ENCODE results near the gene PLPPR5.
"Not testable (repeated sequence)": the region's sequence is repeated elsewhere in the genome, so short reads cannot be mapped to it uniquely, and the experiment has no call there.

PLPPR5 gene

DNA sequence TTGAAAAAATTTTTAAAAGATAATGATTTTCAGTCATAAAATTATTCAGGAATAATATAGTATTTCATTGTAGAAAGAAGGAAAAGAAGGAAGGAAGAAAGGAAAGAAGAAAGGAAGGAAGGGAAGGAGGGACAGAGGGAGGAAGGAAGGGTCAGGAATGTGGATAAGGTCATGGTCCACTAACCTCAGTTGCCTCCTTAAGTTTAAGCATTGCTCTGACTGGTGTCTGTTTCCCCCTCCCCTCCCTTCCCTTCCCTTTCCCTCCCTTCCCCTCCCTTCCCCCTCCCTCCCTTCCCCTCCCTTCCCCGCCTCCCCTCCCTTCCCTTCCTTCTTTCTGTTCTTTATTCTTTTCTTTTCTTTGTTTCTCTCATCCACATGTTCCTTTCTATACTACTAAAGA, 95.7 kb downstream of the PLPPR5 start:
- no peak for DNase-seq

DNA sequence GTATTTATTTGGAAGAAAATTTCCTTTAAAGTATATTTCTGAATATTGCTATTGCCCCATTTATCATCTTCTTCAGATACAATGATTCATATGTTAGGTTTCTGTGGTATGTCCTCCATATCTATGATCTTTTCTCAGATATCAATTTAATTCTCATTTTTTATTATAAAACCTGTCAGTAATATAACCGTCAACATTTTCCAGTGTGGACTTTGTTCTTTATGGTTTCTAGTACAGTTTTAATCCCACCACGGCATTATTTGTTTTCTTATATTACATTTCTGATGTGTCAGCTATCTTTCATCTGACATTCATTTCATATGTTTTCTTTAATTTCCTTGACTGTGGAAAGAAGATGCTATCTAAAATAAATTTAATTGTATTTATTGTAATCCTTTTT, 97.9 kb downstream of the PLPPR5 start:
- DNase-seq = no peak

- DNase-seq = no peak
These were observed 98.3 kb downstream of the PLPPR5 start for GRCh38 chr1:98906361-98906760.

DNA sequence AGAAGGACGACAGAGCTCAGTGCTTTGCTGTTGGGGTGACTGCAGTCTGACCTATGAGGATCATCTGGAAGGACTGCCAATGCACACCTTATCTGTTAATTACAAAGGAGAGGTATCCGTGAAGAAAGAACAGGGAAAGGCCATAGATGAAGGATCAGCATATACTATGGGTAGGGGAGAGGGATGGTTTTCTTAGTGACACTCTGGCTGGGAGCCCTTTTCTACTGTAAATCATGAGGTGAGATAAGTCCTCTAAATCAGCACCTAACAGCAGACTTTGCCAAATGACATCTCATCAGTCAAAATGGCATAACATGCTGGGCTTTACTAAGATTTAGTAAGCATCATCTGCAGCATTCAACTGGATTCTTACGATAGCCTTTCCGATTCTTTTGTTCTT, 100.0 kb downstream of the PLPPR5 start:
- no peak for DNase-seq

DNA sequence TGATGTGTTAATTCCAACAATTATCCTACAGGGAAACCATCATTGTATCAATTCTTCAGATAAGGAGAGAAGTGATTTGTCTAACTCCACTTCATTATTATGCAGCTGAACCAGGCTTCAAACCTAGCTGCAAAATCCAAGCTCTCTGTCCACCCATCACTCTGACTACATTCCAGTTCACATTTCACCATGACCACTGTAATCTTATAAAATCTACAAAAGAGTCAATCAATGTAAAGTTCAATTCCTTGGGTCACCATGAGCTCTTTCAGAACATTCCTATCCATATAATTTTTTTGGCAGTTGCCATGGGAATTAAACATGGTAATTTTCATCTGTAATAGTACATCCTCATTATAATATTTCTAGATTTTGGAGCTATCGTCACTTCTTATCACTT, 100.9 kb downstream of the PLPPR5 start:
- DNase-seq = no peak

DNA sequence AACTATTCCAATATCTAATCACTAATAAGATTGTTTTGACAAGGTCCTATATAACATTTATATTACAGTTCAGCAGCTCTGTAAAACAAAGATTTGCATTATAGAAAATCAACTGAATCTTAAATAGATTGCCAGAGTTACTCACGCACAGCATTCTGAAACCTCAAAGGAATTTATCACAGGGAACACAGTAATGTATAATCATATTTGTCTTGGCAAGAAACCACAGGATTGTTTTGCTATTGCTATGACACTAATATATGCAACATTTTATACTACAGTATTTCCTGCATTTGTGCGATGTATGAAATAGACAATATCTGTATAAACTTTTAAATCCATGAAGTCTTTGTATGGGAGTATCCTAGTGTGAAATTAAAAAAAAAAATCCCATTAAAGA, 101.4 kb downstream of the PLPPR5 start:
- DNase-seq = no peak

DNA sequence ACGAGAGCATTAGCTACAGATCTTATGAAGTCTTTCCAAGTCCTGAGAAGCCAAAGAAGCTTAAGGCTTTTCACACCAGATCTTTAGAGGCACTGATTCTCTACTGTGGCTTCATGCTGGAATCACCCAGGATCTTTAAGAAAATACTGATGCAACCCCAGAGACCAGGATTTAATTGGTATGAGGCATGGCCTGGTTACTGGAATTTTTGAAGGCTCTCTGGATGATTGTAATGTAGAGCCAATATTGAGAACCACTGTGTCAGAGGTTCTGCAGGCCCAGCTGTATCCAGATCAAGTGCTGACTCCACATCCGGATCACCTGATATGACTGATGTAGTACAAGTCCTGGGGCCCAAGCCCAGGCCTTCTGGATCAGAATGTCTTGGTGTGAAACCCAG, 105.7 kb downstream of the PLPPR5 start:
- DNase-seq = no peak

DNA sequence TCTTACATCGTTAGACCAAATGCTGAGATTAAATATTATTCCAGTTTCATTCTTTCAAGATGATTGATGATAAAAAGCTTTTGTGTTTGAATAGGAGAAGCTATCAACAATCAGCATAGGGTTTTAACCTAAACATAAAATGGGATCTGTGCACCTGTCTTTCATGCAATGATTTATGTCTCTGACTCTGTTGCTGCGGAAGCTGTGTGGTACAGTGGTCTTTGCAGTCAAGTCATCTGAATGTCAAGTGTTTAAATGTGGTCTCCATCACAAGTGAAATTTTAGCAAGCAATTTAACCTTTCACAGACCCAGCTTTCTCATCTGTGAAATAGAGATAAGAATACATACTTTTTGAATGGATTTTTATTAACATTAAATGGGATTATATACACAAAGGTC, 107.2 kb downstream of the PLPPR5 start:
- DNase-seq = no peak

DNA sequence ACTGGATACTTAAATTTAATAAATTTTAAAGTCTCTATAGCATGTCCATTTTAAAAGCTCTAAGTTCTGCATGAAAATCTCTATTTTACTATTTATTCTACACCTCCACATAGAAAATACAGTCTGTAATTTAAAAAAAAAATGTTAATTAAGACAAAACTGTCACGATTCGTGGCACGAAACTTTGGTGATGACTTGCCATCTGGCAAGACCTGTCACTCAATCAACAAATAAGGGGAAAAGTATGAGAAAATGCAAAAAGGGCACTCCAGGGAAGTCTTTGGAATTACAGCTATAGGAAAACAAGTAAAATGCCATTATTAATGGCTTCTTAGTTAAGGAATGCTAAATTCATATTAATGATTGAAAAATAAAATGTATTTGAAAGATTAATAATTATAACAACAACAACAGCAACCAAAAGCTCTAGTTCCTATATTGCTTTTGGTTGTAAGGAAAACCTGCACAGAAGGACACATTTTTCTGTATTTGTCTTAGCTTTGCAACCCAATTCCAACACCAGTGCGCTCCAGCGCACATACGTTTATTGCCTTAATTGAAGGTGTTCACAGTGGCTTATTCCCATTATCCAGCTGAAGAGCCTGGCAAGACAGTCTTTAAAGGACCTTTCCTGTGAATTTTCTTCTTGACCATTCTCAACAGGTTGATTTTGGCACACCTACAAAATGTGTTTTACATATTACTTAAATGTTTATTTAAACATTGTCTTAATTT, 107.8 kb downstream of the PLPPR5 start:
- no peak for DNase-seq

DNA sequence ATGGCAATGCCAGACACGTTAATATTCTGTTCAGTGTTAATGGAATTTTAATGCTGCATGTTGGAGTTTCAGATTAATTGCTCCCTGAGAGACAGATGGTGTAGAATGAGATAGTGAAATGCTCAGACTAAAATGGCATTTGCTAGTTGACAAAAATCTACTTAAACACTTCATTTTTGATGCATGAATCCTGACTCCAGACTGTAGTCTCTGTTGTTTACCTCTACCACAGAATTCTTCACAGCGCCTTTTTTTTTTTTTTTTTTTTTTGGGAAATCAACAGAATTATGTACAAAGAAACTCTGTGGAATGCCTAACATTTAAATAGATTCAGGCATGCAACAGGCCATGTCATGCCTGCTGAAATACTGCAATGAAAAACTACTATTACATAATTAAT, 111.3 kb downstream of the PLPPR5 start:
- no peak for DNase-seq

GRCh38 chr1:98888869-98889268, 115.8 kb downstream of the PLPPR5 start:
- no peak for DNase-seq

- no peak for DNase-seq
These were observed 117.2 kb downstream of the PLPPR5 start for GRCh38 chr1:98887507-98887906.

DNA sequence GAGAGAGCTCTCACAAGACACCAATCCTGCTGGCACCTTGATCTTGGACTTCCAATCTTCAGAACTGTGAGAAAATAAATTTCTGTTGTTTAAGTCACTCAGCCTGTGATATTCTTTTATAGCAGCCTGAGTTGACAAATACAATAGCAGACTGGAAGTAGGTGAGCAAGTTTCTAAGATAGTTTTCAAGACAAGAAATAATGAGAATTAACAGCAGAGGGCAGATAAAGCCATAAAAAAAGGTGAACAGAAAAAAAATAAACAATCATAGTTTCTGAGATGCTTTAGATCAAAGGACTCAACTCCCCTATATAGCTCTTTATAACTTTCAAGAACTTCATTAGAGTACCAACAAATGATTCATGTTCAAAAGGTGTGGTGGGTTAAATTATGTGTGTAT, 119.8 kb downstream of the PLPPR5 start:
- no peak for DNase-seq

- no peak for DNase-seq
These were observed 122.8 kb downstream of the PLPPR5 start for GRCh38 chr1:98881901-98882300.

DNA sequence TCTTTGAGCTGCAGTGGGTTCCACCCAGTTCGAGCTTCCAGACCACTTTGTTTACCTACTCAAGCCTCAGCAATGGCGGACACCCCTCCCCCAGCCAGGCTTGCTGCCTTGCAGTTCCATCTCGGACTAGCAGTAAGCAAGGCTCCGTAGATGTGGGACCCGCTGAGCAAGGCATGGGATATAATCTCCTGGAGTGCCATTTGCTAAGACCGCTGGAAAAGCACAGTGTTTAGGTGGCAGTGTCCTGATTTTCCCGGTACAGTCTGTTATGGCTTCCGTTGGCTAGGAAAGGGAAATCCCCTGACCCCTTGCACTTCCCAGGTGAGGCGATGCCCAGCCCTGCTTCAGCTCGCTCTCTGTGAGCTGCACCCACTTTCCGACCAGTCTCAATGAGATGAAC, 123.4 kb downstream of the PLPPR5 start:
- DNase-seq = not testable (repeated sequence)

GRCh38 chr1:98874828-98875227, 129.8 kb downstream of the PLPPR5 start:
- no peak for DNase-seq

DNA sequence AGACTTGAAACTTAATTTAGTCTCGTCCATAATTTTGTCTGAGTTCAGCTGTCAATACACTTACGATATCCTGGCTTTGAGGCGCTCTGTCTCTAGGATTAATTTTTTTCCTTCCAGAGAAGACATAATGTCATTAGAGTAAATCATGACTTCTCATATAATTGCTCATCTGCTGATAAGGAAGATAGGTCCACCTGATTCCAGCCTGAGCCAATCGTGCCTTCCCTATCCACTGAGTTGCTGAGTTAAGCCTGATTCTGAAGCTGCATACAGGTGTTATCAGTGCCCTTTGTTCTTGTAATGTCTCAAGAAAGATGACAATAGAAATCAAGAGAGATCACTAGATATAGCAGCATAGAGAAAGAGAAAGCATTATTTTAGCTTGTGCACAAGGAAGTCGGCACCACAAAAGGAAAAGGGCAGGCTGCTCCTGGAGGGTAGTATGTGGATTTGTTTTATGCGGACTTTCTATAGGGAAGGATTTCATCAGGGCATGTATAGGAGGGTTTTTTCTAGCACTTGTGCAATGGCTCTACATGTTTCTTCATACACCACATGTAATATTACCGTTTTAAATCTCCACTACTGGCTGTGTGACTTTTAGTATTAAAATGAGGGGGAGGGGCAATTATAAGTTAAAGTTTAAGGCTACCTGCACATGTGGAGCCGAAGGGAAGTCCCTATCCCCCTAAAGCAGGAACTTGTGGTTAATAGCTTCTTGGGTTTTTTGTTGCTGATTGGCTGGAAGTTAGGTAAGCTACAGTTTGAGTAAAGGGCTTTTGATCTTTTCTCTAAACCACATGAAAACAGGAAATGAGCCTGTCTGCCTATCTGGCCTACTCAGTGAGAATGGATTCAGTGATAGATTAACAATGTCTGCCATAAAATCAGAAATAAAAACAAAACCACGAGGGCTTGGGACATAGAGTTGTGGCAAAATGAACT, 133.4 kb downstream of the PLPPR5 start:
- DNase-seq = peak; percentile 75

DNA sequence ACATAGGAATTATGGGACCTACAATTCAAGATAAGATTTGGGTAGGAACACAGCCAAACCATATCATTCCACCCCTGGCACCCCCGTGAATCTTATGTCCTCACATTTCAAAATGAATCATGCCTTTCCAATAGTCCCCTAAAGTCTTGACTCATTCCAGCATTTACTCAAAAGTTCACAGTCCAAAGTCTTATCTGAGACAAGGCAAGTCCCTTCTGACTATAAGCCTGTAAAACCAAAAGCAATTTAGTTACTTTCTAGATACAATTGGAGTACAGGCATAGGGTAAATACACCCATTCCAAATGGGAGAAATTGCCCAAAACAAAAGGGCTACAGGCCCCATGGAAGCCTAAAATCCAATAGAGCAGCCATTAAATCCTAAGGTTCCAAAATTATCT, 138.9 kb downstream of the PLPPR5 start:
- DNase-seq = no peak

DNA sequence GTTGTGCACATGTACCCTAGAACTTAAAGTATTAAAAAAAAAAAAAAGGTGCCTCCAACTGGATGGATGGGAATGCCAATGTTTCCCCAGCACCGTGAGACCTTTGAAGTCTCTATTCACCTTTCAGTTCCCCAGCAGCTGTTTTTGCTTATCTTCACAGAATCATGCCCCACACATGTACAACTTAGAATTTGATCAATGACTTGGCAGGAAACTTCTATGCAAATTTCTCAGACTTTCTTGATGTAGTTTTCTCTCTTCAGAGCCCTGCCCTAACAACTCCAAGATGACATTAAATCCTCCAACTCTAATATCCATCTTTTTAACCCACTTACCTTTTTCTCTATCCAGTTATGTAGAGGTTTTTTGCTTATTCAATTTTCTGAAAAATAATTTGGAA, 144.3 kb downstream of the PLPPR5 start:
- DNase-seq = no peak

- peak; percentile 2 for DNase-seq
These were observed 150.5 kb downstream of the PLPPR5 start for GRCh38 chr1:98854137-98854536.

- no peak for DNase-seq
These were observed 154.6 kb downstream of the PLPPR5 start for GRCh38 chr1:98849969-98850636.

GRCh38 chr1:98842241-98842640, 162.4 kb downstream of the PLPPR5 start:
- no peak for DNase-seq
